Activated CD8-positive, alpha-beta T cell treated with anti-CD3 and anti-CD28 coated beads for 36 hours (primary cell): ENCODE results near the gene CREB3L1. TPM values are rescaled to one million over a fixed set of nuclear protein-coding genes. Genes with fewer than 3 reads are reported as not detected.
A peak's percentile ranks its signal among the peaks of the same experiment; 100 is the strongest.

ENCODE experiments used
- ATAC-seq: fragments of 200-7000 bp; cut with Tn5 transposase; one replicate; pipeline ENCODE4 v1.10.0; 2021; ENCODE audit warnings: mild to moderate bottlenecking, moderate library complexity
- CTCF ChIA-PET: fragments of 350-600 bp; sonication (Branson Sonifier 250); formaldehyde crosslinking; loops from one replicate; lab custom pipeline; 2021; ENCODE audit warnings: antibody characterized with exemption; lab: Charles Lee
- POLR2A ChIA-PET: fragments of 350-600 bp; sonication (Branson Sonifier 250); formaldehyde crosslinking; loops from one replicate; lab custom pipeline; 2021; ENCODE audit warnings: antibody characterized with exemption; lab: Charles Lee
- DNase-seq: peaks from one replicate; pipeline ENCODE4 v3.0.0-alpha.2; 2020
- H3K27ac Mint-ChIP-seq: one replicate; pipeline ENCODE4 v1.8.0; 2021; ENCODE audit warnings: mild to moderate bottlenecking, mixed read lengths
- H3K27me3 Mint-ChIP-seq: one replicate; pipeline ENCODE4 v1.8.0; 2021; ENCODE audit warnings: mixed read lengths
- H3K36me3 Mint-ChIP-seq: one replicate; pipeline ENCODE4 v1.8.0; 2021; ENCODE audit warnings: low read depth, mixed read lengths
- H3K4me1 Mint-ChIP-seq: one replicate; pipeline ENCODE4 v1.8.0; 2021; ENCODE audit warnings: low read depth, mixed read lengths
- H3K4me3 Mint-ChIP-seq: one replicate; pipeline ENCODE4 v1.8.0; 2021; ENCODE audit warnings: mild to moderate bottlenecking, moderate library complexity, mixed read lengths
- H3K9me3 Mint-ChIP-seq: one replicate; pipeline ENCODE4 v1.8.0; 2021; ENCODE audit warnings: mixed read lengths
- CTCF ChIP-seq: fragments of 200-600 bp; IDR thresholded peaks from one replicate; pipeline ENCODE4 v1.8.0; 2022; ENCODE audit warnings: antibody characterized with exemption, mild to moderate bottlenecking
- intact Hi-C: fragments of 100-400 bp; cut with micrococcal nuclease; formaldehyde crosslinking; loops from one replicate; pipeline ENCODE4 v1.10.0; 2022
- total RNA-seq, 2 experiments: library from RNA; stranded (reverse); gene quantifications; one replicate each; pipeline ENCODE4 v1.2.3, GENCODE V29; 2021

The CREB3L1 gene
- total RNA-seq, 2 experiments from 2014 or later = not detected

GRCh38 chr11:46307369-46307768 is 29.9 kb downstream of the CREB3L1 start:
- no peaks in the 10 kb centered on the region for H3K36me3 Mint-ChIP-seq
- ATAC-seq (no peak), DNase-seq (no peak)
- H3K27me3 Mint-ChIP-seq = no peaks in the 10 kb centered on the region
- no peak overlapping the region for H3K4me3 Mint-ChIP-seq
- TF ChIP-seq CTCF = no peak
- ChIA-PET POLR2A (no interaction called here), CTCF (interaction anchor here (0.8 to 14.7 kb wide), 18 partner anchors 11 to 374 kb away, joined by 3 to 382 read pairs (median 5); no protein-coding TSS in a partner anchor)
- intact Hi-C loops = loop anchor here (5.0 to 10.0 kb wide), 2 partner anchors 70 to 183 kb away; partner anchors contain the start of gene PHF21A
- no peaks in the 10 kb centered on the region for H3K9me3 Mint-ChIP-seq
- peaks cover 5% of the 10 kb centered on the region for H3K4me1 Mint-ChIP-seq
- no peak overlapping the region for H3K27ac Mint-ChIP-seq

- no peak overlapping the region for H3K4me3 Mint-ChIP-seq
- H3K4me1 Mint-ChIP-seq = peaks cover 5% of the 10 kb centered on the region
- intact Hi-C loops = loop anchor here (5.0 to 10.0 kb wide), 2 partner anchors 71 to 183 kb away; partner anchors contain the start of gene PHF21A
- TF ChIP-seq CTCF = no peak
- no peaks in the 10 kb centered on the region for H3K27me3 Mint-ChIP-seq
- no peak for ATAC-seq
- no peak overlapping the region for H3K27ac Mint-ChIP-seq
- no peaks in the 10 kb centered on the region for H3K36me3 Mint-ChIP-seq
- H3K9me3 Mint-ChIP-seq = no peaks in the 10 kb centered on the region
- DNase-seq = no peak
- ChIA-PET POLR2A (interaction anchor here (1.5 kb wide), 1 partner anchor 65 kb away, joined by 5 read pairs; no protein-coding TSS in a partner anchor), CTCF (interaction anchor here (0.6 to 14.7 kb wide), 34 partner anchors 8 to 448 kb away, joined by 3 to 382 read pairs (median 4); partner anchors contain the start of gene CREB3L1)
These were observed 30.4 kb downstream of the CREB3L1 start for GRCh38 chr11:46307785-46308341.

GRCh38 chr11:46308631-46309419 is 31.4 kb downstream of the CREB3L1 start:
- no peaks in the 10 kb centered on the region for H3K9me3 Mint-ChIP-seq
- H3K4me3 Mint-ChIP-seq = no peak overlapping the region
- no peaks in the 10 kb centered on the region for H3K36me3 Mint-ChIP-seq
- peak; percentile 88 for ATAC-seq
- peaks cover 5% of the 10 kb centered on the region for H3K4me1 Mint-ChIP-seq
- ChIA-PET POLR2A (interaction anchor here (0.6 to 1.5 kb wide), 4 partner anchors 62 to 131 kb away, joined by 3 to 5 read pairs (median 4); no protein-coding TSS in a partner anchor), CTCF (interaction anchor here (0.6 to 14.7 kb wide), 45 partner anchors 9 to 537 kb away, joined by 3 to 382 read pairs (median 4); partner anchors contain the start of genes CHRM4 and CREB3L1)
- no peaks in the 10 kb centered on the region for H3K27me3 Mint-ChIP-seq
- H3K27ac Mint-ChIP-seq = no peak overlapping the region
- peak; percentile 92 for TF ChIP-seq CTCF
- peak; percentile 88 for DNase-seq
- intact Hi-C loops = loop anchor here (5.0 to 10.0 kb wide), 2 partner anchors 72 to 184 kb away; partner anchors contain the start of gene PHF21A

- Mint-ChIP-seq H3K4me3 (no peak overlapping the region), H3K27me3 (no peaks in the 10 kb centered on the region), H3K36me3 (no peaks in the 10 kb centered on the region), H3K27ac (no peak overlapping the region), H3K9me3 (no peaks in the 10 kb centered on the region), H3K4me1 (peaks cover 5% of the 10 kb centered on the region)
- intact Hi-C loops = loop anchor here (5.0 to 10.0 kb wide), 3 partner anchors 73 to 345 kb away; partner anchors contain the start of gene PHF21A
- CTCF ChIA-PET = interaction anchor here (0.7 to 14.7 kb wide), 24 partner anchors 8 to 538 kb away, joined by 3 to 382 read pairs (median 6); partner anchors contain the start of genes CHRM4 and CREB3L1
- DNase-seq = peak; percentile 40
- ATAC-seq = peak; percentile 48
- POLR2A ChIA-PET = interaction anchor here (0.9 to 1.5 kb wide), 3 partner anchors 63 to 72 kb away, joined by 4 to 5 read pairs (median 4); no protein-coding TSS in a partner anchor
- no peak for TF ChIP-seq CTCF
These were observed 32.4 kb downstream of the CREB3L1 start for GRCh38 chr11:46309814-46310259.
